ENCODE results near the gene HYAL4.

HYAL4 gene

GRCh38 chr7:123918309-123918708 is 73.3 kb downstream of the HYAL4 start:
- no peak for DNase-seq

GRCh38 chr7:123923599-123923998 is 78.6 kb downstream of the HYAL4 start:
- no peak for DNase-seq

GRCh38 chr7:123924941-123925340 is 80.0 kb downstream of the HYAL4 start, which contains the start of gene SPAM1:
SPAM1 (plus strand) TSS chr7:123925241; CDS start chr7:123953571, 28,330 bp downstream.
- no peak for DNase-seq

Measured in DMS53 (cell line).